ENCODE measurements around the gene MKI67. TPM values are rescaled to one million over a fixed set of nuclear protein-coding genes. Genes with fewer than 3 reads are reported as not detected.
A peak's percentile ranks its signal among the peaks of the same experiment; 100 is the strongest.

Gene MKI67
- total RNA-seq, 4 donors from 2014 or later, result 14.3 to 50.8 (median 26.1) TPM

- no peak for DNase-seq
- no peaks in the 10 kb centered on the region for H3K9me3 ChIP-seq
- no peak overlapping the region for H3K4me3 ChIP-seq
- H3K36me3 ChIP-seq, result peaks cover 4 to 88% (median 31%) of the 10 kb centered on the region in 3 donors
- H3K4me1 ChIP-seq, result peaks cover 16 to 58% (median 35%) of the 10 kb centered on the region in 3 donors
- intact Hi-C loops (cut with DNase I), result no loop called here
- 92 to 94% methylated on average over 3 to 9 of the region's 13 CpGs for WGBS, 2 donors
- no peaks in the 10 kb centered on the region for H3K27me3 ChIP-seq
- TF ChIP-seq POLR2A (IDR thresholded peaks at IDR 0.05) (no peak), CTCF (IDR thresholded peaks at IDR 0.05) (no peak)
- H3K27ac ChIP-seq, result peak overlapping the region in 1 of 4 donors; percentile 89
Observed at GRCh38 chr10:128065881-128066534, 60.2 kb downstream of the MKI67 start.

GRCh38 chr10:128064970-128065580 lies 61.1 kb downstream of the MKI67 start:
- no peak for DNase-seq

GRCh38 chr10:128064108-128064969 lies 61.9 kb downstream of the MKI67 start:
- DNase-seq, result peak; percentile 51
- Histone ChIP-seq H3K4me3 (peak overlapping the region in 1 of 4 donors; percentile 5), H3K36me3 (peaks cover 0 to 88% (median 18%) of the 10 kb centered on the region in 3 donors), H3K27ac (peak overlapping the region; percentile 75 to 89 (median 77)), H3K27me3 (no peaks in the 10 kb centered on the region), H3K4me1 (peaks cover 16 to 48% (median 32%) of the 10 kb centered on the region in 3 donors), H3K9me3 (no peaks in the 10 kb centered on the region)
- intact Hi-C loops (cut with DNase I), result no loop called here
- no peak for TF ChIP-seq POLR2A (IDR thresholded peaks at IDR 0.05)
- no peak for TF ChIP-seq CTCF (IDR thresholded peaks at IDR 0.05)
- WGBS, 2 donors, result 49 to 54% methylated on average over 6 to 7 of the region's 11 CpGs

More at GRCh38 chr10:128064970-128065580, 61.1 kb downstream of the MKI67 start:
- Histone ChIP-seq H3K27me3 (no peaks in the 10 kb centered on the region), H3K4me1 (peaks cover 16 to 56% (median 35%) of the 10 kb centered on the region in 3 donors), H3K36me3 (peaks cover 0 to 88% (median 22%) of the 10 kb centered on the region in 3 donors), H3K9me3 (no peaks in the 10 kb centered on the region), H3K4me3 (peak overlapping the region in 1 of 4 donors; percentile 5), H3K27ac (peak overlapping the region; percentile 75 to 89 (median 77))
- WGBS, 2 donors, result 61 to 79% methylated on average over 9 to 10 of the region's 17 CpGs
- TF ChIP-seq POLR2A (IDR thresholded peaks at IDR 0.05) (peak in 1 of 4 donors; percentile 25), CTCF (IDR thresholded peaks at IDR 0.05) (no peak)
- intact Hi-C loops (cut with DNase I), result no loop called here

- TF ChIP-seq POLR2A (IDR thresholded peaks at IDR 0.05) (no peak), CTCF (IDR thresholded peaks at IDR 0.05) (no peak)
- intact Hi-C loops (cut with DNase I), result no loop called here
- no peak for DNase-seq
- no peaks in the 10 kb centered on the region for H3K27me3 ChIP-seq
- H3K4me3 ChIP-seq, result no peak overlapping the region
- H3K4me1 ChIP-seq, result peaks cover 16 to 43% (median 32%) of the 10 kb centered on the region in 3 donors
- WGBS, 2 donors, result 25 to 27% methylated on average over 3 to 4 of the region's 7 CpGs
- H3K9me3 ChIP-seq, result no peaks in the 10 kb centered on the region
- H3K27ac ChIP-seq, result peak overlapping the region; percentile 75 to 89 (median 77)
- H3K36me3 ChIP-seq, result peaks cover 0 to 88% (median 14%) of the 10 kb centered on the region in 3 donors
Observed at GRCh38 chr10:128063736-128064107, 62.5 kb downstream of the MKI67 start.
